ENCODE results near the gene TTC3. TPM values are rescaled to one million over a fixed set of nuclear protein-coding genes. Genes with fewer than 3 reads are reported as not detected.
A peak's percentile ranks its signal among the peaks of the same experiment; 100 is the strongest.

Gene TTC3
- total RNA-seq, 2 experiments from 2014 or later, result 63.1 to 65.6 TPM

DNA sequence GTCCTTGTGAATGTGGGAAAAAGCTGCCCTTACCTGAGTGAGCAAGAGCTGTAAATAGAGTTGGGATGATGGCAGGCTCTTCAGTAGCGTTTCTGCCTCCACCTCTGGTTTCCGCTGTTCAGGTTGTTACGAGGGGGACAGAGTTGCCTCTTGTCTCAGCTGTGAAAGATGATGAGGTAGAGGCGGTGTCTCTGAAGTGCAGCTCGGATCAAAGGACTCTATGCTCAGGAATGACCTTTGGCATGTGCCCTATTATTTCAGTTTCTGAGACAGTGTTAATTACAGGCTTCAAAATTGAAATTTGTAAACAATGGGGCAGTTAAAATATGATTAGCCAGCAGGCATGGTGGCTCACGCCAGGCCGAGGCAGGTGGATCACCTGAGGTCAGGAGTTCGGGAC lies 123.8 kb downstream of the TTC3 start:
- intact Hi-C loops (cut with micrococcal nuclease), result no loop called here
- Mint-ChIP-seq H3K4me1 (ENCODE audit: low read depth) (no peaks in the 10 kb centered on the region), H3K4me3 (no peak overlapping the region), H3K9me3 (no peaks in the 10 kb centered on the region), H3K36me3 (peaks cover 53% of the 10 kb centered on the region), H3K27me3 (no peaks in the 10 kb centered on the region), H3K27ac (no peak overlapping the region)
- ChIA-PET CTCF (no interaction called here), POLR2A (no interaction called here)
- DNase-seq, result no peak

DNA sequence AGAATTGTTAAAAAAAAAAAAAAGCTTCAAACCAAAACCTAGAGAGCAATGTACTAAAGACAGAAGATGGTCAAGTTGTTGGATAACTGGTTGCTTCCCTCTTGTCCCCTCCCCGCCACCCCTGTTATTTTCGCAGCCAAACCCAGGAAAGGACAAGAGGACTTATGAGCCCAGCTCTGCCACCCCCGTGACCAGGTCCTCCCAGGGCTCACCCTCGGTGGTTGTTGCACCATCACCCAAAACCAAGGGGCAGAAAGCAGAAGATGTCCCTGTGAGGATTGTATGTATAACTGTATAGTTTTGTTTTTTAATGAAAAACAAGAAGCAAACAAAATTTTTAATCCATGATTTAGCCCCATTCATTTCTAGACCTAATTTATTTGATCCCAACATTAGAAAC lies 124.7 kb downstream of the TTC3 start:
- CTCF ChIA-PET, result no interaction called here
- intact Hi-C loops (cut with micrococcal nuclease), result no loop called here
- Mint-ChIP-seq H3K4me3 (no peak overlapping the region), H3K27me3 (no peaks in the 10 kb centered on the region), H3K27ac (no peak overlapping the region), H3K4me1 (ENCODE audit: low read depth) (no peaks in the 10 kb centered on the region), H3K9me3 (no peaks in the 10 kb centered on the region), H3K36me3 (peaks cover 52% of the 10 kb centered on the region)
- POLR2A ChIA-PET, result no interaction called here
- DNase-seq, result no peak

DNA sequence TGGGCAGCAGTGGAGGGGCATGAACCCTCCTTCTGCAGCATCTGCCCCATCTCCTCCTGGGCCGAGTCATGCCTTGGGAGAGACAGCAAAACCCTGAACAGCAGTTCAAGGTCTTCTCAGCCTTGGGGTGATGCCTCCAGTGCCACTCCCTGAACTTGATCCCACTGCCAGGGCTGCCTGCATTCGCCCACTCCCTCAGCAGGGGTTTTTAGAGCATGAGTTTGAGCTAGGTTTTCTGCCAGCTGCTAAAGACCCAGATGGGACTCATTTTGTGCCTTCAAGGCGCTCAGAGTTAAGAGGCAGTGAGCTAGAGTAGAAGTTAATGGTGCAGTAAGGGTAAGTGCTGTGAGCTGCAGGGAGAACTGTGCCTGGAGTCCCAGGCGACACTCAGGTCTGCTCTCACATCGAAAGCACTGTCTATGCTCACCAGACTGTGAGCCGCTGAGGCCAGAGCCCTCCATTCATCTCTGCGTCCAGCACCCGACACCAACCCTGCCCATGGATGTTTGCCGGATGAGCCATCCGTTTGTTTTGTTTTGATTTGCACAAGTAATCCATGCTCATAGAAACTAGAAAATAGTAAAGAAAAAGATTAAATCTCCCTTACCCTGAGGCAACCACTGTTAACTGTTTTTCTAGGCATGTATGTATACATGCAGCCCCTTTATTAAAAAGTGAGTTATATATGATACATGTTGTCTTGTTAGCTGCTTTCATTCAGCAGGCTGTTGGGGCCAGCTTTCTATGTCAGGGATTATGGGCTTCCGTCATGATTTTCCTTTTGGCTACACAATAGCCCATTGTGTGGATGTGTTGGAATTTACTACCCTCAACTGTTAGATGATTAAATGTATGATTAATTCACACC lies 126.2 kb downstream of the TTC3 start:
- Mint-ChIP-seq H3K27me3 (no peaks in the 10 kb centered on the region), H3K9me3 (no peaks in the 10 kb centered on the region), H3K4me3 (no peak overlapping the region), H3K27ac (no peak overlapping the region), H3K4me1 (ENCODE audit: low read depth) (no peaks in the 10 kb centered on the region), H3K36me3 (peaks cover 48% of the 10 kb centered on the region)
- intact Hi-C loops (cut with micrococcal nuclease), result no loop called here
- ChIA-PET CTCF (no interaction called here), POLR2A (no interaction called here)
- no peak for DNase-seq

DNA sequence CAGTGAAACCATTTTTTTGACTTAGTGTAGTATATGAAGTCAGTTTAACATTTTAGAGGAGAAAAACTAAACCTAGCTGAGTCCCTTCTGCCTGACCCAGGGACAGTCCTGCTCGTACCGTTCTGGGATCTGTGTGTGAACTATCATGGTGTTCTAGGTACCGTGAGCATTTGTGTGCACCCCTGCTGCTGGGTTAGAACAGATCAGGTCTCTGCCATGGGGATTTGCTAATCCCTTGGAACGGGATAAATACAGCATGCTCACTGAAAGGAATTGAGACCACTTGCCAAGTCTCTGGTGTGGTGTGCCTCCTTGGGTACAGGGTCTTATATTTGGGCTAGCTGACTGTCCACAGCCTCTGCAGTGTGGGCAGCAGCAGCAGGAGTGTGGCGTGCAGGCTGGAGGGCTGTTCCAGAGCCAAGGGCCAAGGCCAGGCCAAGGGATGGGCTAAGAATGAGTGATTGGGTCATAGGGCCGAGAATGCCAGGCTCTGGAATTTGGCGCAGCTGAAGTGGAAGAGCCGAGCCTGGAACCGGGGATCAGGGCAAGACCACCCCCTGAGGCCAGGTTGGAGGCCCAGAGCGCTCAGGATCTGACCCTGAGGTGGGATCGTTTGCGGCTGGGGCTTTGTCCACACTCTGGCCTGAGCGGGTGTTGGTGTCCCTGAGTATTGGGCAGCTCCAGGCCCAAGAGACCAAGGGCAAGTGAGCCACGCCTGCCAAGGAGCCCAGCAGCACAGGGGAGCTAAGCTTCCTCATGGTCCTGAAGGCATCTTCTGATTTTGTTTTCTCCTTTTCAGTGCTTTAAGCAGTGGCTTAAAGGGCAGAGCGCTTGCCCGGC lies 127.8 kb downstream of the TTC3 start:
- no peaks in the 10 kb centered on the region for H3K27me3 Mint-ChIP-seq
- ChIA-PET POLR2A (no interaction called here), CTCF (no interaction called here)

DNA sequence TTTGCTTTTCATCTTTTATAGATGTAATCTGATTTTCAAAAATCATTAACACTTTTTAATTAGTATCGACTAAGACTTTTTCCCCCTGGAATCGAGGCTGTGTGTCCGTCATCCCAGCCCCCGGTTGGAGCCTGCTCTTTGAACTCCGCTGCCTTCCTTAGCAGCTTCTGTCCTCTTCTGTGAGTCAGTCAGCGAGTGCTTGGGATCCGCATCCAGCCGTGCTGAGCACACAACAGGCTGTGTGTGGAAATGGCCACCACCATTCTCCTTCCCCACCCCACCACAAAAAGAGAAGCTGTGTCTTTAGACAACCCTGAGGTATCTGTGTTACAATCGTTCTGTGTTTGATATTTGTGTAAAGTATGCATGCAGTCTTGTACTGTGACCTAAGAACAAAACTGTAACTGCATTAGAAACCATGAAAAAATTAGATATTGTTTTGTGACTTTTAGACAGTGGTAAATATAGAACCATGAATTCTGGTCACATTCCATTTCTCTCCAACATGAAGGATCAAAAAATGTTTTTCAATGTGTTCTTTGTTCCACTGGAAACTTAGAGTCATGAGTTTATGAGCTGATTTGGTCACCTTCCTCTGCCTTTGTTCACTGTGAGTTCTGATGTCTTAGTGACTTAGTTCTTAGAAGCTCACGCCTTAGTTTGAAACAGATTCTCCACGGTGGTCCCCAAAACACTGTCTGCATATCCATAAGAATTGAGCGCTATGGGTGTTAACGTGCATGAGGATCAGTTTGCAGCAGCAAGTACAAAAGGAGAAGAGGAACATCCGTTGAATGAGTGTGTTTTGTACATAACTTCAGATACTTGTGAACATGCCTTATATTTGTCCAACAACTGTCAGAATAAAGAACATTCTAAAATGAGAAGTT lies 129.4 kb downstream of the TTC3 start:
- CTCF ChIA-PET, result no interaction called here
- Mint-ChIP-seq H3K27ac (no peak overlapping the region), H3K27me3 (no peaks in the 10 kb centered on the region), H3K4me3 (no peak overlapping the region), H3K9me3 (no peaks in the 10 kb centered on the region), H3K4me1 (ENCODE audit: low read depth) (peaks cover 3% of the 10 kb centered on the region), H3K36me3 (peaks cover 32% of the 10 kb centered on the region)
- intact Hi-C loops (cut with micrococcal nuclease), result no loop called here
- POLR2A ChIA-PET, result interaction anchor here (0.5 kb wide), 1 partner anchor 22 kb away, joined by 3 read pairs; no protein-coding TSS in a partner anchor
- DNase-seq, result no peak

More for the DNA sequence above, 127.8 kb downstream of the TTC3 start:
- H3K9me3 Mint-ChIP-seq, result no peaks in the 10 kb centered on the region
- no peaks in the 10 kb centered on the region for H3K4me1 Mint-ChIP-seq (ENCODE audit: low read depth)
- peaks cover 38% of the 10 kb centered on the region for H3K36me3 Mint-ChIP-seq
- H3K27ac Mint-ChIP-seq, result no peak overlapping the region
- H3K4me3 Mint-ChIP-seq, result no peak overlapping the region
- no peak for DNase-seq
- intact Hi-C loops (cut with micrococcal nuclease), result no loop called here

DNA sequence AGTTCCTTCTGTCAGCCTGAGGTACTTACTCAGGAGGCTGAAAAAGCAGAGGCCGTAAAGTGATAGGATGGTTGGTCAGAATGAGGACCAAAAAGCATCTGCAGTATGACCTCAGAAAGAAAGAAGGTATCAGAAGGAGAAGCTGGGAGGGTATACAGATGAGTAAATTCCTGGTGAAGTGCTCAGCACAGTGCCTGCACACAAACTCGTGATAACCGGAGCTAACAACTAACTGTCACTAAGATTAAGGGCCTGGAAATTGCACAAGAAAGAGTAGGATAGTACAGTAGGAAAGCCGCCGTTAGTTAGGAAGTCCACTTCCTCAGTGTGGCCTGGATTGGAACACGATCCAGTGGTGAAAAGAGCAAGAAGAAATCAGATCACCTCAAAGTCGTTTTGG lies 131.5 kb downstream of the TTC3 start:
- peaks cover 12% of the 10 kb centered on the region for H3K4me1 Mint-ChIP-seq (ENCODE audit: low read depth)
- no peaks in the 10 kb centered on the region for H3K27me3 Mint-ChIP-seq
- POLR2A ChIA-PET, result no interaction called here
- CTCF ChIA-PET, result interaction anchor here (0.6 kb wide), 1 partner anchor 314 kb away, joined by 3 read pairs; no protein-coding TSS in a partner anchor
- H3K27ac Mint-ChIP-seq, result no peak overlapping the region
- no peaks in the 10 kb centered on the region for H3K9me3 Mint-ChIP-seq
- peaks cover 20% of the 10 kb centered on the region for H3K36me3 Mint-ChIP-seq
- intact Hi-C loops (cut with micrococcal nuclease), result no loop called here
- no peak for DNase-seq
- no peak overlapping the region for H3K4me3 Mint-ChIP-seq

DNA sequence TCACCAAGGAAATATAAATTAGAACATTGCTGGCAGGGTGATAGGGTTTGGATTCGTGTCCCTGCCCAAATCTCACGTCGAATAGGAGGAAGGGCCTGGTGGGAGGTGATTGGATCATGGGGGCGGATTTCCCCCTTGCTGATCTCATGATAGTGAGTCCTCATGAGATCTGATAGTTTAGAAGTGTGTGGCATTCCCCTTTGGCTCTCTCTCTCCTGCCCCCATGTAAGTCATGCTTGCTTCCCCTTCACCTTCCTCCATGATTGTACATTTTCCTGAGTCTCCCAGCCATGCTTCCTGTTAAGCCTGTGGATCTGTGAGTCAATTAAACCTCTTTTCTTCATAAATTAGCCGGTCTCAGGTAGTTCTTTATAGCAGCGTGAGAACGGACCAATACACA lies 133.4 kb downstream of the TTC3 start:
- Mint-ChIP-seq H3K27ac (no peak overlapping the region), H3K27me3 (no peaks in the 10 kb centered on the region), H3K36me3 (peaks cover 13% of the 10 kb centered on the region), H3K9me3 (peaks cover 3% of the 10 kb centered on the region), H3K4me3 (no peak overlapping the region), H3K4me1 (ENCODE audit: low read depth) (peaks cover 12% of the 10 kb centered on the region)
- ChIA-PET POLR2A (no interaction called here), CTCF (no interaction called here)
- no peak for DNase-seq
- intact Hi-C loops (cut with micrococcal nuclease), result no loop called here

DNA sequence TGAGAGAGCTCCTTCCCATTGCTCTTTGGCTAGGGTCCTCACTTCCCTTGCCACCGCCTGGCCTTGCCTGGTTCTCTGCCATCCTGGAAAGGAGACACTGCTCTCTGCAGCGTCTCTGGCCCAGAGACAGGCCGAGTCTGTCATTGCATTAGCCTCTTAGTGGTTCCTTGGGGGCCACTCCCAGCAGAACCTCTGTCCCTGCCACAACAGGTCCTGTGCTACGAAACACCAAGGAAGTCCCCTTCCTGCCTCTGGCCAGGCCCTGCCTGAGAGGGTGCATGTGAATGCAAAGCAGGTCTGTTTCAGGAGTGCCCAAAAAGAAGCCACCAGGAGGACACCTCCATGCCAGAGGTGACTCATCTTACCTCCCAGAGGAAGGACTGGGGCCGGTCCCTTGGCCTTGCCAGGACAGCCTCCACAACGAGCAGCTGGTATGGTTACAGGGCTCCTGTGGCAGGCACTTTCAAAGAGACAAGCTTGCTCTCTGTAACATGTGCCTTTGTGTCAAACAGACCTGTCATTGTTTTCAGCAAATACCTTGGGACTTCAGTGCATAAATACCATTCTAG lies 134.5 kb downstream of the TTC3 start:
- CTCF ChIA-PET, result no interaction called here
- no peaks in the 10 kb centered on the region for H3K27me3 Mint-ChIP-seq
- DNase-seq, result peak; percentile 26
- H3K4me3 Mint-ChIP-seq, result no peak overlapping the region
- POLR2A ChIA-PET, result interaction anchor here (0.8 to 1.6 kb wide), 2 partner anchors 13 to 50 kb away, joined by 3 to 8 read pairs; no protein-coding TSS in a partner anchor
- H3K4me1 Mint-ChIP-seq (ENCODE audit: low read depth), result peaks cover 12% of the 10 kb centered on the region
- H3K9me3 Mint-ChIP-seq, result peaks cover 7% of the 10 kb centered on the region
- H3K36me3 Mint-ChIP-seq, result peaks cover 10% of the 10 kb centered on the region
- H3K27ac Mint-ChIP-seq, result no peak overlapping the region
- intact Hi-C loops (cut with micrococcal nuclease), result no loop called here

DNA sequence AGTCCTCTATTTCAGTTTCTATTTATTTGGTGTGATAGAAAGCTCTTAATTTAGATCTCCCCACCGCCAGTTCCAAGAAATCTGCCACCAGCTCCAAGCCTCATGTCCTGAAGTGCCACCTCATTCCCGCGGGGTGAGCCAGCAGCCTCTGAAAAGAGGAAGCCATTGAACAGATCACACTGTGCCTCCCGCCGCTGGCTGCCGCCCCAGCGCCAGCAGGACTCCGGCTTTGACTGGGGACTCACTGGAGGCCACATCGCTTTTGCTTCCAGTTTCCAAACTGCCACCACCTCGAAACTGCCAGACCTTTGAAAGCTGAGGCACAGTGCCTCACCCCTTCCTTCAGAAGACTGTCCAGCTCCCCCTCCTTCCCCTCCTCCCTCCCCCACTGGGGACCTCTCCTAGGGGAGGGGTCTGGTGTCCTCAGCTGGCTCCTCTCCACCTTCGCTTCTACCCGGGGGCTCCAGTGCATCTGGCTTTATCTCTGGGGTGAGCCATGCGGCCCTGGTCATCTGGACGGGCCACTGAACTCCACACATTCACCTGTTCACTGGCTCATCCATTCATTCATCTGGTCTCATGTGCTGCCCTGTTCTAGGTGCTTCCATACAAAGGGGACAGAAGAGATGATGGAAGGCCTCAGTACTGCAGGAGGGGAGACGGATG lies 135.1 kb downstream of the TTC3 start:
- DNase-seq, result peak; percentile 59
- intact Hi-C loops (cut with micrococcal nuclease), result no loop called here
- Mint-ChIP-seq H3K36me3 (peaks cover 4% of the 10 kb centered on the region), H3K27ac (no peak overlapping the region), H3K27me3 (no peaks in the 10 kb centered on the region), H3K9me3 (peaks cover 7% of the 10 kb centered on the region), H3K4me3 (peak overlapping the region; percentile 27), H3K4me1 (ENCODE audit: low read depth) (peaks cover 12% of the 10 kb centered on the region)
- ChIA-PET POLR2A (interaction anchor here (0.8 to 1.6 kb wide), 2 partner anchors 12 to 50 kb away, joined by 3 to 8 read pairs; no protein-coding TSS in a partner anchor), CTCF (no interaction called here)

DNA sequence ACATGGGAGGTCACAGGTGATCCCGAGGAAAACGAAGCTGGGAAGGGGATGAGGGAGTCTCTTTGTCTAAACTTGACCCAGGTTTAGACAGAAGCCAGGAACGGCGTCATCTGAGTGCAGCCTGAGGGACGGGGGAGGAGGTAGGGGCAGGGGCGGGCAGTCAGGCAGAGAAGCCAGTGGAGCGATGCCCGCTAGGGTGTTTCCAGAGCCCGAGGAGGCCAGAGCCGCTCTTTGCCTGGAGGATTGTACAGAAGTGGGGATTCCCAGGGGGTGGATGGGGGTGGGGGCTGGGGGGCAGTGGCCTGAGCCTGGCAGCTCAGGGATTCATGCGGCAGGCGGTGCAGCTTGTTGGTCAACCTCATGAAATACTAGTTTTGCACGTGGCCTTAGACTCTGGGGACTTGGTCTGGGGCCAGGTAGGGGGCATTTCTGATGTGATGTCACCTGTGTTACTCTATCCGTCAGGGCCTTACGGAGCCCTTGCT lies 135.7 kb downstream of the TTC3 start:
- intact Hi-C loops (cut with micrococcal nuclease), result no loop called here
- H3K27me3 Mint-ChIP-seq, result no peaks in the 10 kb centered on the region
- ChIA-PET POLR2A (interaction anchor here (1.6 kb wide), 1 partner anchor 12 kb away, joined by 8 read pairs; no protein-coding TSS in a partner anchor), CTCF (no interaction called here)
- DNase-seq, result no peak
- H3K36me3 Mint-ChIP-seq, result peaks cover 4% of the 10 kb centered on the region
- H3K9me3 Mint-ChIP-seq, result peaks cover 7% of the 10 kb centered on the region
- peaks cover 12% of the 10 kb centered on the region for H3K4me1 Mint-ChIP-seq (ENCODE audit: low read depth)
- no peak overlapping the region for H3K27ac Mint-ChIP-seq
- no peak overlapping the region for H3K4me3 Mint-ChIP-seq

DNA sequence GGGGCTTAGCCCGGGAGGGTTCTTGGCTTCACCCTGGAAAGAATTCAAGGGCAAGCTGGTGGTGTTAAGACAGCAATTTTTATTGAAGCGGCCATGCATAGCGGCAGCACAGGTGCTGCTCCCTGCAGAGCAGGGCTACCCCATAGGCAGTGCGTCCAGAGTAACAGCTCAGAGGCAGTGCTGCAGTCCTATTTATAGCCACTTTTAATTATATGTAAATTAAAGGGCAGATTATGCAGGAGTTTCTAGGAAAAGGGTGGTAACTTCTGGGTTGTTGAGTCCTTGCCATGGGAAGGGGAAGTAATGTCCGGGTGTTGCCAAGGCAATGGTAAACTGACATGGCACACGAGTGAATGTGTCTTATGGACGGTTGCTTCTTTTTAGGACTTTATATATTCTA lies 137.1 kb downstream of the TTC3 start:
- Mint-ChIP-seq H3K36me3 (peaks cover 1% of the 10 kb centered on the region), H3K4me3 (no peak overlapping the region), H3K27ac (no peak overlapping the region), H3K4me1 (ENCODE audit: low read depth) (peaks cover 12% of the 10 kb centered on the region), H3K9me3 (peaks cover 7% of the 10 kb centered on the region), H3K27me3 (no peaks in the 10 kb centered on the region)
- intact Hi-C loops (cut with micrococcal nuclease), result no loop called here
- no peak for DNase-seq
- CTCF ChIA-PET, result no interaction called here
- POLR2A ChIA-PET, result no interaction called here
